GM12878 (cell line): ENCODE data around the gene KANK4. TPM values are rescaled to one million over a fixed set of nuclear protein-coding genes. Genes with fewer than 3 reads are reported as not detected.

Source experiments
- ATAC-seq: fragments of 200-7000 bp; cut with Tn5 transposase; 3 replicates; pipeline ENCODE4 v1.9.1; 2020; ENCODE audit warnings: mild to moderate bottlenecking, moderate library complexity
- BruUV-seq: library from RNA; stranded (reverse); fragments of 400-500 nt; replicated peaks from 2 replicates; lab custom pipeline; 2021; lab: Mats Ljungman, UMichigan
- CTCF ChIA-PET: fragments of 300-600 bp; sonication (Branson Sonifier 250); formaldehyde crosslinking; extraction: SDS; loops from one replicate; lab custom pipeline; 2021; ENCODE audit warnings: inconsistent platforms; lab: Yijun Ruan, JAX
- POLR2A ChIA-PET: fragments of 350-600 bp; formaldehyde crosslinking; extraction: SDS; loops from one replicate; lab custom pipeline; 2021; ENCODE audit warnings: inconsistent platforms; lab: Charles Lee
- RAD21 ChIA-PET: fragments of 300-600 bp; sonication (Branson Sonifier 250); formaldehyde crosslinking; loops from one replicate; lab custom pipeline; 2023; ENCODE audit warnings: antibody characterized with exemption; ENCODE audit not compliant: unreplicated experiment; lab: Charles Lee
- SMC1A ChIA-PET: fragments of 300-600 bp; sonication (Branson Sonifier 250); formaldehyde crosslinking; loops from one replicate; lab custom pipeline; 2023; ENCODE audit not compliant: unreplicated experiment, uncharacterized antibody; lab: Charles Lee
- DNase-seq: peaks from one replicate; pipeline ENCODE4 v3.0.0-alpha.2; 2011; ENCODE audit warnings: low read depth, low spot score
- FAIRE-seq: peaks from 3 replicates; lab custom pipeline; 2011; peaks lifted over from hg19 to GRCh38; lab: Jason Lieb, UNC
- H2AFZ ChIP-seq: 2 replicates; pipeline ENCODE4 v1.6.0; 2011; ENCODE audit warnings: low read depth, low read length, control low read depth; ENCODE audit not compliant: control insufficient read depth
- H3K27ac ChIP-seq: 2 replicates; pipeline ENCODE4 v1.5.1; 2011; ENCODE audit warnings: control low read depth; ENCODE audit not compliant: control insufficient read depth, insufficient read depth
- H3K27me3 ChIP-seq, 2 experiments: replicated peaks in 1 of 2; 2 replicates each; pipeline versions ENCODE4 v1.6.0 to v1.6.1; 2011; ENCODE audit warnings: low read length in 1 of 2; ENCODE audit not compliant: control insufficient read depth in 2 of 2, insufficient read depth in 2 of 2
- H3K36me3 ChIP-seq, 2 experiments: 2 replicates each; pipeline ENCODE4 v1.5.1; 2011; ENCODE audit warnings: low read length in 1 of 2; ENCODE audit not compliant: control insufficient read depth in 2 of 2, insufficient read depth in 2 of 2
- H3K4me1 ChIP-seq: 2 replicates; pipeline ENCODE4 v1.6.1; 2011; ENCODE audit warnings: mild to moderate bottlenecking, low read length, moderate library complexity, mixed read lengths; ENCODE audit not compliant: control insufficient read depth, insufficient read depth
- H3K4me2 ChIP-seq: 2 replicates; pipeline ENCODE4 v1.6.0; 2011; ENCODE audit warnings: control low read depth; ENCODE audit not compliant: control insufficient read depth, insufficient read depth
- H3K4me3 ChIP-seq: fragments of 200-600 bp; sonication (generic); 2 replicates; pipeline ENCODE4 v1.5.1; 2016
- H3K79me2 ChIP-seq: 2 replicates; pipeline ENCODE4 v1.6.0; 2011; ENCODE audit warnings: low read length; ENCODE audit not compliant: control insufficient read depth, insufficient read depth
- H3K9ac ChIP-seq: 2 replicates; pipeline ENCODE4 v1.8.0; 2011; ENCODE audit warnings: low read length, control low read depth, mixed read lengths; ENCODE audit not compliant: control insufficient read depth, insufficient read depth
- H3K9me3 ChIP-seq: replicated peaks from 3 replicates; pipeline ENCODE4 v1.5.1; 2011; ENCODE audit warnings: mild to moderate bottlenecking, low read length; ENCODE audit not compliant: control insufficient read depth, insufficient read depth
- H4K20me1 ChIP-seq: 2 replicates; pipeline ENCODE4 v1.6.0; 2011; ENCODE audit not compliant: control insufficient read depth, insufficient read depth
- CREB1 ChIP-seq: IDR thresholded peaks from 2 replicates; pipeline ENCODE4 v1.6.1; 2012; ENCODE audit warnings: low read depth, mild to moderate bottlenecking, inconsistent platforms
- CREM ChIP-seq: IDR thresholded peaks from 2 replicates; pipeline ENCODE4 v1.6.1; 2014; ENCODE audit warnings: antibody characterized with exemption, low read depth
- MTA3 ChIP-seq: IDR thresholded peaks from 2 replicates; pipeline ENCODE4 v1.6.1; 2012; ENCODE audit warnings: low read length, inconsistent platforms, borderline replicate concordance
- NFXL1 ChIP-seq: fragments of 450-650 bp; IDR thresholded peaks from 2 replicates; pipeline ENCODE4 v1.6.1; 2017; ENCODE audit warnings: antibody characterized with exemption, mild to moderate bottlenecking, borderline replicate concordance
- PML ChIP-seq: IDR thresholded peaks from 2 replicates; pipeline ENCODE4 v1.6.1; 2012; ENCODE audit warnings: low read length, inconsistent platforms
- WGBS: methylation state at CpG from one replicate; pipeline ENCODE4 v1.1.6; 2016; ENCODE audit warnings: low lambda C conversion rate; ENCODE audit not compliant: insufficient replicate concordance, insufficient coverage; ENCODE audit errors: missing lambda C conversion rate; 5-methylcytosine and 5-hydroxymethylcytosine counted together
- in situ Hi-C: fragments of 300-500 bp; cut with MboI; formaldehyde crosslinking; loops from 9 replicates; pipeline ENCODE4 v1.14.3; 2018; ENCODE audit warnings: mixed read lengths
- intact Hi-C: fragments of 100-400 bp; cut with micrococcal nuclease; formaldehyde crosslinking; loops from one replicate; pipeline ENCODE4 v1.14.2; 2022; ENCODE audit not compliant: unreplicated experiment
- polyA plus RNA-seq, 11 experiments: library from polyadenylated mRNA; depleted of rRNA in 4 of 11; unstranded in 6 of 11; stranded (reverse) in 5 of 11; fragments of >200 nt; fragmentation: Nextera tagmentation in 4 of 11; fragmentation: Illumina TruSeq in 1 of 11; extraction: Ambion mirVana in 4 of 11; extraction: Trizol in 1 of 11; gene quantifications; 1 replicate in 1 of 11; 2 replicates in 10 of 11; pipeline versions ENCODE4 v1.2.1 to v1.2.3, GENCODE V29; 2011 to 2016; ENCODE audit warnings: inconsistent platforms in 2 of 11, missing spikeins in 2 of 11, low read depth in 1 of 11
- total RNA-seq, 4 experiments: library from RNA; depleted of rRNA in 3 of 4; stranded (reverse); fragments of >200 nt in 3 of 4; fragmentation: Illumina TruSeq in 1 of 4; extraction: Trizol in 1 of 4; gene quantifications; 2 replicates each; pipeline versions ENCODE4 v1.2.1 to v1.2.3, GENCODE V29; 2013 to 2021

KANK4 gene
- total and polyA plus RNA-seq, 10 of the 15 experiments (the other 5 are each of a cell fraction or from before 2014, with no cell fraction given) = not detected

DNA sequence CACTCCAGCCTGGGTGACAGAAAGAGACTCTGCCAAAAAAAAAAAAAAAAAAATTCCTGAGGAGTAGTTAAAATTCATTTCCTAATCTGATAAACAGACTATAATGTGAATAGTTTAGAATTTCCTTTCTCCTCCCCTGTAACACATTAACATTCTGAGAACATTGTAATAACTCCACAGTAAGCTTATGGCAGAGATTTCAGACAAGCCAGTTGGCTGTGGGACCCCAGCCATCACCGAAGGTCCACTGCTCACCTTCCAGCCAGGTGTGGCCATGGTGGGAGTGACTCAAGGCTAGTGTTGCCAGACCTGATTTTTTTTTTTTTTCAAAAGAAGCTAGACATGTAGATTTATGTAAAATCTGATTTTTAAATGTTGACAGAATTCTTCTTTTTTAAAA is 11.8 kb downstream of the KANK4 start:
- WGBS = 41% methylated on average over 1 of the region's 1 CpG
- H2AFZ ChIP-seq = no peak overlapping the region
- FAIRE-seq (no peak), DNase-seq (no peak), ATAC-seq (no peak)
- no peak overlapping the region for H3K4me3 ChIP-seq
- intact Hi-C loops (no loop called here), in situ Hi-C loops (no loop called here)
- H4K20me1 ChIP-seq = no peaks in the 10 kb centered on the region
- ChIA-PET SMC1A (no interaction called here), POLR2A (no interaction called here), CTCF (no interaction called here), RAD21 (no interaction called here)
- no peak overlapping the region for H3K27ac ChIP-seq
- no peaks in the 10 kb centered on the region for H3K36me3 ChIP-seq
- TF ChIP-seq PML (no peak), CREM (no peak), NFXL1 (no peak), MTA3 (no peak)
- H3K9me3 ChIP-seq = no peaks in the 10 kb centered on the region
- no TSS peak for BruUV-seq
- no peak overlapping the region for H3K9ac ChIP-seq
- no peaks in the 10 kb centered on the region; a peak in 2 of 4 replicates for H3K27me3 ChIP-seq
- H3K79me2 ChIP-seq = no peaks in the 10 kb centered on the region
- H3K4me1 ChIP-seq = no peaks in the 10 kb centered on the region
- no peak overlapping the region for H3K4me2 ChIP-seq

GRCh38 chr1:62306065-62306464 is 13.2 kb downstream of the KANK4 start:
- no peak overlapping the region for H3K27ac ChIP-seq
- no peak for FAIRE-seq
- CTCF ChIA-PET = no interaction called here

More at GRCh38 chr1:62306065-62306464, 13.2 kb downstream of the KANK4 start:
- ATAC-seq = no peak
- Histone ChIP-seq H3K9me3 (no peaks in the 10 kb centered on the region), H3K4me3 (no peak overlapping the region), H3K79me2 (no peaks in the 10 kb centered on the region), H3K36me3 (no peaks in the 10 kb centered on the region), H3K9ac (no peak overlapping the region), H3K4me1 (no peaks in the 10 kb centered on the region), H3K27me3 (peaks cover 0 to 3% of the 10 kb centered on the region in 2 experiments; a peak in 2 of 4 replicates), H2AFZ (no peak overlapping the region), H4K20me1 (no peaks in the 10 kb centered on the region), H3K4me2 (no peak overlapping the region)
- in situ Hi-C loops (no loop called here), intact Hi-C loops (no loop called here)
- TF ChIP-seq CREB1 = no peak
- 33% methylated on average over 2 of the region's 2 CpGs for WGBS
- ChIA-PET POLR2A (interaction anchor here (0.6 kb wide), 1 partner anchor 625 kb away, joined by 3 read pairs; no protein-coding TSS in a partner anchor), RAD21 (no interaction called here), SMC1A (no interaction called here)
- no TSS peak for BruUV-seq
- DNase-seq = no peak
